ENCODE results near the gene WSB1.

The WSB1 gene

DNA sequence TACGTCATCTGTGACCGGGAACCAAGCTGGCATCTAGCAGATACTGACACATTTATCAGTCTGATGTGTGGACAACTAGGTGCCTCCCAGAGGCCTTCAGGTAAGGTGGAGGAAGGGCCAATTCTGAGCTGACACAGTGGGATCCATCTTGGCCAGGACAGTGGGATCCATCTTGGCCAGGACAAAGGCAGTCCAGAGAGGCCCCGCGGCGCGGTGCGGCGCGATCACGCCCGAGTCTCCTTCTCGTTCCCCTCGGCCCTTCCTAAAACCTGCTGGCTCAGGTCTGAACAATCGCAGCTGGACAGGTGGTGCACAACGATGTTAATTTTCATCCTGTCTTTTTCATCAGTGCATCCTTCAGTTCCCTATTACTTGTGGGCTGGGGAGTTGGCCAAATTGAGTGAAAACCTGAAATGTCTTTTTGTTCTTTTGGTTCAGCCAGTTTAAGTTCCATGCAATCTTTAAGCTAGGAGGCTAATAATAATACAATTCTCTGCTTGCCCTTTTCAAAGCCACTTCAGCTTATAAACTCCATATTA, 486 bp upstream of the WSB1 start:
- Histone ChIP-seq H3K4me3 (ENCODE audit: low read length) (peak overlapping the region; percentile 79), H3K27ac (ENCODE audit: low read depth, low read length) (peak overlapping the region; percentile 84)

GRCh38 chr17:27294689-27295630, 1.0 kb downstream of the WSB1 start:
- Histone ChIP-seq H3K9me3 (ENCODE audit: control insufficient read depth, insufficient read depth, low read length) (no peaks in the 10 kb centered on the region), H3K79me2 (ENCODE audit: control insufficient read depth, low read length) (peaks cover 59% of the 10 kb centered on the region), H3F3A (ENCODE audit: control insufficient read depth, insufficient read depth) (no peaks in the 10 kb centered on the region; the same call in 1 of the 2 replicates), H3K27me3 (ENCODE audit: control insufficient read depth, low read length) (no peaks in the 10 kb centered on the region), H3K36me3 (ENCODE audit: control insufficient read depth, low read length) (peaks cover 23% of the 10 kb centered on the region), H3K27ac (ENCODE audit: low read depth, low read length) (peak overlapping the region; percentile 84), H3K4me1 (ENCODE audit: control insufficient read depth, low read length) (peaks cover 31% of the 10 kb centered on the region), H3K4me3 (ENCODE audit: low read length) (peak overlapping the region; percentile 79), H3K9me2 (replicated peaks; ENCODE audit: control insufficient read depth, low read length) (no peaks in the 10 kb centered on the region), H3K4me2 (ENCODE audit: low read length) (peak overlapping the region; percentile 73), H4K20me1 (ENCODE audit: control insufficient read depth, insufficient read depth, low read depth, low read length) (peaks cover 24% of the 10 kb centered on the region)
- TF ChIP-seq CTCF (IDR thresholded peaks at IDR 0.05; ENCODE audit: low read depth, low read length, poor library complexity, severe bottlenecking): no peak
- no peak for TF ChIP-seq EZH2phosphoT487 (IDR thresholded peaks at IDR 0.05; ENCODE audit: borderline replicate concordance, low read length)

More for the DNA sequence above, 486 bp upstream of the WSB1 start:
- no peak for TF ChIP-seq EZH2phosphoT487 (IDR thresholded peaks at IDR 0.05; ENCODE audit: borderline replicate concordance, low read length)
- no peak for TF ChIP-seq CTCF (IDR thresholded peaks at IDR 0.05; ENCODE audit: low read depth, low read length, poor library complexity, severe bottlenecking)
- peak overlapping the region; percentile 73 for H3K4me2 ChIP-seq (ENCODE audit: low read length)
- peaks cover 13% of the 10 kb centered on the region; the same call in 1 of the 2 replicates for H4K20me1 ChIP-seq (ENCODE audit: control insufficient read depth, insufficient read depth, low read depth, low read length)
- H3F3A ChIP-seq (ENCODE audit: control insufficient read depth, insufficient read depth): no peaks in the 10 kb centered on the region; the same call in 1 of the 2 replicates
- H3K9me3 ChIP-seq (ENCODE audit: control insufficient read depth, insufficient read depth, low read length): no peaks in the 10 kb centered on the region
- H3K9me2 ChIP-seq (replicated peaks; ENCODE audit: control insufficient read depth, low read length): no peaks in the 10 kb centered on the region
- H3K4me1 ChIP-seq (ENCODE audit: control insufficient read depth, low read length): peaks cover 19% of the 10 kb centered on the region
- peaks cover 23% of the 10 kb centered on the region for H3K36me3 ChIP-seq (ENCODE audit: control insufficient read depth, low read length)
- no peaks in the 10 kb centered on the region for H3K27me3 ChIP-seq (ENCODE audit: control insufficient read depth, low read length)
- peaks cover 44% of the 10 kb centered on the region for H3K79me2 ChIP-seq (ENCODE audit: control insufficient read depth, low read length)

- Histone ChIP-seq H3K79me2 (ENCODE audit: control insufficient read depth, low read length) (peaks cover 69% of the 10 kb centered on the region), H3K36me3 (ENCODE audit: control insufficient read depth, low read length) (peaks cover 23% of the 10 kb centered on the region), H3K27ac (ENCODE audit: low read depth, low read length) (no peak overlapping the region), H3K9me2 (replicated peaks; ENCODE audit: control insufficient read depth, low read length) (no peaks in the 10 kb centered on the region), H3K27me3 (ENCODE audit: control insufficient read depth, low read length) (no peaks in the 10 kb centered on the region), H3K4me1 (ENCODE audit: control insufficient read depth, low read length) (peaks cover 31% of the 10 kb centered on the region), H3K9me3 (ENCODE audit: control insufficient read depth, insufficient read depth, low read length) (no peaks in the 10 kb centered on the region), H3K4me3 (ENCODE audit: low read length) (peak overlapping the region; percentile 79), H3K4me2 (ENCODE audit: low read length) (peak overlapping the region; percentile 73), H4K20me1 (ENCODE audit: control insufficient read depth, insufficient read depth, low read depth, low read length) (peaks cover 25% of the 10 kb centered on the region), H3F3A (ENCODE audit: control insufficient read depth, insufficient read depth) (no peaks in the 10 kb centered on the region; the same call in 1 of the 2 replicates)
- TF ChIP-seq EZH2phosphoT487 (IDR thresholded peaks at IDR 0.05; ENCODE audit: borderline replicate concordance, low read length): no peak
- TF ChIP-seq CTCF (IDR thresholded peaks at IDR 0.05; ENCODE audit: low read depth, low read length, poor library complexity, severe bottlenecking): no peak
These were observed 2.0 kb downstream of the WSB1 start for GRCh38 chr17:27295945-27296344.

Data from DOHH2 (cell line).